H9 (cell line): ENCODE data around the gene ANKS1B. TPM values are rescaled to one million over a fixed set of nuclear protein-coding genes. Genes with fewer than 3 reads are reported as not detected.

Source experiments
- DNase-seq: peaks from one replicate; pipeline ENCODE4 v3.0.0-alpha.2; 2017
- H2AFZ ChIP-seq: one replicate; pipeline ENCODE4 v1.6.1; 2013; ENCODE audit warnings: mild to moderate bottlenecking, low read length, control low read depth, moderate library complexity
- H2AK5ac ChIP-seq: 2 replicates; pipeline ENCODE4 v1.6.1; 2013; ENCODE audit warnings: low read length, control low read depth, mixed read lengths; ENCODE audit not compliant: insufficient read length
- H2BK120ac ChIP-seq: one replicate; pipeline ENCODE4 v1.6.1; 2013; ENCODE audit warnings: low read depth, mild to moderate bottlenecking, low read length, control low read depth, inconsistent platforms; ENCODE audit not compliant: poor library complexity, severe bottlenecking
- H2BK12ac ChIP-seq: 2 replicates; pipeline ENCODE4 v1.6.1; 2013; ENCODE audit warnings: low read length, control low read depth, mixed read lengths, low read depth; ENCODE audit not compliant: insufficient read length
- H2BK15ac ChIP-seq: 2 replicates; pipeline ENCODE4 v1.6.1; 2013; ENCODE audit warnings: low read depth, low read length, control low read depth
- H2BK20ac ChIP-seq: one replicate; pipeline ENCODE4 v1.6.1; 2013; ENCODE audit warnings: low read depth, mild to moderate bottlenecking, low read length, control low read depth, inconsistent platforms; ENCODE audit not compliant: poor library complexity, severe bottlenecking
- H2BK5ac ChIP-seq: 2 replicates; pipeline ENCODE4 v1.6.1; 2013; ENCODE audit warnings: low read length, control low read depth, mixed read lengths; ENCODE audit not compliant: insufficient read length
- H3K14ac ChIP-seq: 2 replicates; pipeline ENCODE4 v1.6.1; 2013; ENCODE audit warnings: low read length, control low read depth; ENCODE audit not compliant: insufficient read depth
- H3K18ac ChIP-seq: 2 replicates; pipeline ENCODE4 v1.6.1; 2013; ENCODE audit warnings: low read depth, mild to moderate bottlenecking, mixed read lengths, low read length, control low read depth; ENCODE audit not compliant: insufficient read length
- H3K23ac ChIP-seq: 2 replicates; pipeline ENCODE4 v1.6.1; 2013; ENCODE audit warnings: low read length, control low read depth, mixed read lengths, low read depth; ENCODE audit not compliant: insufficient read length
- H3K23me2 ChIP-seq: 2 replicates; pipeline ENCODE4 v1.6.1; 2013; ENCODE audit warnings: low read depth, mild to moderate bottlenecking, mixed read lengths, low read length, control low read depth; ENCODE audit not compliant: insufficient read length, poor library complexity, severe bottlenecking
- H3K27ac ChIP-seq: 2 replicates; pipeline ENCODE4 v1.5.1; 2013; ENCODE audit warnings: low read length, control low read depth, mixed read lengths, low read depth; ENCODE audit not compliant: insufficient read length
- H3K27me3 ChIP-seq: 2 replicates; pipeline ENCODE4 v1.6.1; 2013; ENCODE audit warnings: low read length, control low read depth, inconsistent platforms; ENCODE audit not compliant: insufficient read depth
- H3K4ac ChIP-seq: 2 replicates; pipeline ENCODE4 v1.6.1; 2013; ENCODE audit warnings: low read depth, mild to moderate bottlenecking, control low read depth, inconsistent platforms, low read length, moderate library complexity
- H3K4me1 ChIP-seq: 2 replicates; pipeline ENCODE4 v1.6.1; 2013; ENCODE audit warnings: low read length, control low read depth, inconsistent platforms; ENCODE audit not compliant: insufficient read depth
- H3K4me2 ChIP-seq: 2 replicates; pipeline ENCODE4 v1.6.1; 2013; ENCODE audit warnings: low read length, control low read depth, mixed read lengths; ENCODE audit not compliant: insufficient read length, insufficient read depth
- H3K56ac ChIP-seq: 2 replicates; pipeline ENCODE4 v1.6.1; 2013; ENCODE audit warnings: low read depth, mild to moderate bottlenecking, mixed read lengths, low read length, control low read depth; ENCODE audit not compliant: insufficient read length
- H3K79me1 ChIP-seq: 2 replicates; pipeline ENCODE4 v1.6.1; 2013; ENCODE audit warnings: low read depth, mild to moderate bottlenecking, moderate library complexity, low read length, control low read depth, inconsistent platforms; ENCODE audit not compliant: insufficient read depth, poor library complexity, severe bottlenecking
- H3K79me2 ChIP-seq: 2 replicates; pipeline ENCODE4 v1.6.1; 2013; ENCODE audit warnings: low read length, control low read depth, inconsistent platforms; ENCODE audit not compliant: insufficient read depth
- H3K9ac ChIP-seq: 2 replicates; pipeline ENCODE4 v1.6.1; 2013; ENCODE audit warnings: low read length, control low read depth, mixed read lengths; ENCODE audit not compliant: insufficient read length; ENCODE audit errors: extremely low read depth
- H3K9me3 ChIP-seq: one replicate; pipeline ENCODE4 v1.6.1; 2013; ENCODE audit warnings: low read depth, low read length, inconsistent platforms; ENCODE audit not compliant: control insufficient read depth
- H3T11ph ChIP-seq: one replicate; pipeline ENCODE4 v1.6.1; 2013; ENCODE audit warnings: mild to moderate bottlenecking, low read length, control low read depth, inconsistent platforms
- H4K20me1 ChIP-seq: one replicate; pipeline ENCODE4 v1.6.1; 2013; ENCODE audit not compliant: control insufficient read depth, insufficient read length, insufficient read depth
- H4K5ac ChIP-seq: 2 replicates; pipeline ENCODE4 v1.6.1; 2013; ENCODE audit warnings: low read depth, mild to moderate bottlenecking, mixed read lengths, low read length, control low read depth; ENCODE audit not compliant: insufficient read length
- H4K8ac ChIP-seq: replicated peaks from 2 replicates; pipeline ENCODE4 v1.6.1; 2013; ENCODE audit warnings: low read length, control low read depth, mixed read lengths, low read depth; ENCODE audit not compliant: insufficient read length
- H4K91ac ChIP-seq: 2 replicates; pipeline ENCODE4 v1.6.1; 2013; ENCODE audit warnings: low read depth, mild to moderate bottlenecking, moderate library complexity, mixed read lengths, low read length, control low read depth; ENCODE audit not compliant: insufficient read length
- H3K27ac Mint-ChIP-seq, 3 experiments: 2 replicates in 2 of 3; 3 replicates in 1 of 3; pipeline ENCODE4 v1.8.0; 2020 to 2021; ENCODE audit warnings: mixed read lengths in 3 of 3, mild to moderate bottlenecking in 1 of 3, moderate library complexity in 1 of 3
- H3K27me3 Mint-ChIP-seq: 2 replicates; pipeline ENCODE4 v1.8.0; 2021; ENCODE audit warnings: low read depth, mild to moderate bottlenecking, moderate library complexity, mixed read lengths
- H3K36me3 Mint-ChIP-seq, 3 experiments: 2 replicates in 2 of 3; 3 replicates in 1 of 3; pipeline ENCODE4 v1.8.0; 2020 to 2021; ENCODE audit warnings: low read depth in 3 of 3, mixed read lengths in 3 of 3; ENCODE audit not compliant: insufficient read depth in 1 of 3
- H3K4me1 Mint-ChIP-seq, 2 experiments: 2 replicates each; pipeline ENCODE4 v1.8.0; 2020; ENCODE audit warnings: mixed read lengths in 2 of 2
- H3K4me3 Mint-ChIP-seq, 2 experiments: 2 replicates in 1 of 2; 3 replicates in 1 of 2; pipeline ENCODE4 v1.8.0; 2020 to 2021; ENCODE audit warnings: mild to moderate bottlenecking in 2 of 2, mixed read lengths in 2 of 2, moderate library complexity in 1 of 2
- H3K9me3 Mint-ChIP-seq, 2 experiments: 2 replicates in 1 of 2; 3 replicates in 1 of 2; pipeline ENCODE4 v1.8.0; 2020; ENCODE audit warnings: mild to moderate bottlenecking in 2 of 2, mixed read lengths in 2 of 2, moderate library complexity in 1 of 2
- WGBS: extraction: QIAGEN DNeasy Blood & Tissue Kit; methylation state at CpG from one replicate; pipeline ENCODE4 v1.1.7; 2013; ENCODE audit warnings: missing lambda C conversion rate, low lambda C conversion rate, mixed read lengths; ENCODE audit not compliant: insufficient read length; ENCODE audit errors: extremely low coverage; 5-methylcytosine and 5-hydroxymethylcytosine counted together
- total RNA-seq: library from RNA; stranded (reverse); gene quantifications from 2 replicates; pipeline ENCODE4 v1.2.1, GENCODE V29; 2021
- TF ChIP-seq, protein P1 (sequence below): fragments of 200-600 bp; sonication (generic); conservative IDR thresholded peaks from 3 replicates; pipeline ENCODE4 v1.8.0; 2021; ENCODE audit warnings: antibody characterized with exemption, mild to moderate bottlenecking

The ANKS1B gene
- total RNA-seq, 1 experiment from 2014 or later: 4.1 TPM

DNA sequence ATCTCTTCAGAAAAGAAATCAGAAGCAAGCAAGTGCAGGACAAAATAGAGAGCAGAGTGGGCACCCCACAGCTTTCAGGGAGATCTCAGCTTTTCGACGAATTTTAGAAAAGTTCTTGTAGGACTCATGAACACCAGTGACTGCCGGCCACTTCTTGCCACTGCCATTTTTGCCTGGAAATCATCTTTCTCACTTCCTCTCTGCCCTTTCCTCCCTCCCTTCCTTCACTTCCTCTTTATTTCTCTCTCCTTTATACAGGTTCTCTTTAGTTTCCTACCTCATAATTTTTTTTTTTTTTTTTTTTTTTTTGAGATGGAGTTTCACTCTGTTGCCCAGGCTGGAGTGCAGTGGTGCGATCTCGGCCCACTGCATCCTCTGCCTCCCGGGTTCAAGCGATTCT, 1154.1 kb downstream of the ANKS1B start:
- Histone ChIP-seq H2BK5ac (no peak overlapping the region), H3T11ph (no peak overlapping the region), H3K4ac (no peak overlapping the region), H4K91ac (no peak overlapping the region), H2BK12ac (no peak overlapping the region), H3K56ac (no peak overlapping the region), H2AK5ac (no peak overlapping the region), H3K23ac (no peak overlapping the region), H3K23me2 (no peaks in the 10 kb centered on the region), H2BK15ac (no peak overlapping the region), H4K5ac (no peak overlapping the region), H3K79me2 (no peaks in the 10 kb centered on the region), H3K27ac (no peak overlapping the region), H3K9me3 (no peaks in the 10 kb centered on the region), H3K14ac (no peak overlapping the region), H3K18ac (no peak overlapping the region), H2BK120ac (no peak overlapping the region), H4K8ac (no peak overlapping the region), H2BK20ac (no peak overlapping the region), H4K20me1 (no peaks in the 10 kb centered on the region), H3K4me2 (no peak overlapping the region), H3K4me1 (0 out of 2 replicates have a peak, but pooled peaks cover 2% of the 10 kb centered on the region), H2AFZ (no peak overlapping the region), H3K9ac (no peak overlapping the region), H3K27me3 (no peaks in the 10 kb centered on the region), H3K79me1 (no peaks in the 10 kb centered on the region)
- Mint-ChIP-seq H3K9me3 (no peaks in the 10 kb centered on the region), H3K27me3 (no peaks in the 10 kb centered on the region), H3K4me3 (peak overlapping the region in 1 of 2 experiments; percentile 28; a peak in 1 of 5 replicates), H3K27ac (peak overlapping the region in 1 of 3 experiments; percentile 44; a peak in 3 of 7 replicates), H3K36me3 (no peaks in the 10 kb centered on the region), H3K4me1 (peaks cover 9 to 20% of the 10 kb centered on the region in 2 experiments)
- no peak for DNase-seq
- TF ChIP-seq, protein P1, sequence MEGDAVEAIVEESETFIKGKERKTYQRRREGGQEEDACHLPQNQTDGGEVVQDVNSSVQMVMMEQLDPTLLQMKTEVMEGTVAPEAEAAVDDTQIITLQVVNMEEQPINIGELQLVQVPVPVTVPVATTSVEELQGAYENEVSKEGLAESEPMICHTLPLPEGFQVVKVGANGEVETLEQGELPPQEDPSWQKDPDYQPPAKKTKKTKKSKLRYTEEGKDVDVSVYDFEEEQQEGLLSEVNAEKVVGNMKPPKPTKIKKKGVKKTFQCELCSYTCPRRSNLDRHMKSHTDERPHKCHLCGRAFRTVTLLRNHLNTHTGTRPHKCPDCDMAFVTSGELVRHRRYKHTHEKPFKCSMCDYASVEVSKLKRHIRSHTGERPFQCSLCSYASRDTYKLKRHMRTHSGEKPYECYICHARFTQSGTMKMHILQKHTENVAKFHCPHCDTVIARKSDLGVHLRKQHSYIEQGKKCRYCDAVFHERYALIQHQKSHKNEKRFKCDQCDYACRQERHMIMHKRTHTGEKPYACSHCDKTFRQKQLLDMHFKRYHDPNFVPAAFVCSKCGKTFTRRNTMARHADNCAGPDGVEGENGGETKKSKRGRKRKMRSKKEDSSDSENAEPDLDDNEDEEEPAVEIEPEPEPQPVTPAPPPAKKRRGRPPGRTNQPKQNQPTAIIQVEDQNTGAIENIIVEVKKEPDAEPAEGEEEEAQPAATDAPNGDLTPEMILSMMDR: no peak
- no CpG with 5 or more reads among the region's 7 CpGs for WGBS
